SK-N-SH treated with all-trans-retinoic acid at 6 μM for 48 hours (cell line): ENCODE measurements around the gene C17orf113.

Source experiments
- ARNTL ChIP-seq: fragments of 450-650 bp; formaldehyde crosslinking; IDR thresholded peaks from 2 replicates; pipeline ENCODE4 v1.5.0; 2020; ENCODE audit warnings: low read depth, mild to moderate bottlenecking, moderate library complexity, borderline replicate concordance
- ISL1 ChIP-seq: fragments of 250-450 bp; sonication (Bioruptor Pico); IDR thresholded peaks from 2 replicates; pipeline ENCODE4 v2.1.2; 2022; ENCODE audit warnings: mild to moderate bottlenecking, moderate library complexity
- TF ChIP-seq, protein P1 (sequence below): fragments of 250-450 bp; sonication (Bioruptor Pico); IDR thresholded peaks from 2 replicates; pipeline ENCODE4 v1.8.0; 2021; ENCODE audit warnings: low read depth, mild to moderate bottlenecking, moderate library complexity, borderline replicate concordance
- TF ChIP-seq, protein P2 (sequence below): fragments of 250-450 bp; sonication (Bioruptor Pico); IDR thresholded peaks from 2 replicates; pipeline ENCODE4 v1.5.1; 2021; ENCODE audit warnings: mild to moderate bottlenecking, moderate library complexity
- TF ChIP-seq, protein P3 (sequence below): fragments of 250-450 bp; sonication (Bioruptor Pico); IDR thresholded peaks from 2 replicates; pipeline ENCODE4 v1.8.0; 2020; ENCODE audit warnings: mild to moderate bottlenecking, moderate library complexity, borderline replicate concordance

DNA sequence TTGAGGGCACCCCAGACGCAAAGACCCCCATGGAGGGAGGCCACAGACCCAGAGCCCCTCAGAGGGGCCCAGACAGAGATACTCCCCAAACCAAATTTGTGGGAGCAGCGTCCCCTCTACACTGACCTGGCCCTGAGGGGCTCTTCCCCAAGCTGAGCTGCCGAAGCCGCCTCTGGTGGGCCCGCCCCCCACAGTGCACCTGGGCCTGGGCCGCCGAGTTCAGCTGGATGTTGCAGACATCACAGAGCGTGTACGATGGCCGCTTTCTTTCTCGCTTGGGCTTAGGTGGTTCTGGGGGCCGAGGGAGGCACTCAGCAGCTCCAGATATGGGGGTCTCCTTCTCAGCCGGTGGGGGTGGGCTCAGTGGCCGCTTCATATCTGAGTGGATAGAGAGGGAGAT is 12.3 kb upstream of the C17orf113 start:
- TF ChIP-seq ISL1 (CRISPR knock-in tag), result no peak
- TF ChIP-seq, protein P1, sequence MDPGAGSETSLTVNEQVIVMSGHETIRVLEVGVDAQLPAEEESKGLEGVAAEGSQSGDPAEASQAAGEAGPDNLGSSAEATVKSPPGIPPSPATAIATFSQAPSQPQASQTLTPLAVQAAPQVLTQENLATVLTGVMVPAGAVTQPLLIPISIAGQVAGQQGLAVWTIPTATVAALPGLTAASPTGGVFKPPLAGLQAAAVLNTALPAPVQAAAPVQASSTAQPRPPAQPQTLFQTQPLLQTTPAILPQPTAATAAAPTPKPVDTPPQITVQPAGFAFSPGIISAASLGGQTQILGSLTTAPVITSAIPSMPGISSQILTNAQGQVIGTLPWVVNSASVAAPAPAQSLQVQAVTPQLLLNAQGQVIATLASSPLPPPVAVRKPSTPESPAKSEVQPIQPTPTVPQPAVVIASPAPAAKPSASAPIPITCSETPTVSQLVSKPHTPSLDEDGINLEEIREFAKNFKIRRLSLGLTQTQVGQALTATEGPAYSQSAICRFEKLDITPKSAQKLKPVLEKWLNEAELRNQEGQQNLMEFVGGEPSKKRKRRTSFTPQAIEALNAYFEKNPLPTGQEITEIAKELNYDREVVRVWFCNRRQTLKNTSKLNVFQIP, result no peak
- no peak for TF ChIP-seq ARNTL (CRISPR knock-in tag)
- TF ChIP-seq, protein P2, sequence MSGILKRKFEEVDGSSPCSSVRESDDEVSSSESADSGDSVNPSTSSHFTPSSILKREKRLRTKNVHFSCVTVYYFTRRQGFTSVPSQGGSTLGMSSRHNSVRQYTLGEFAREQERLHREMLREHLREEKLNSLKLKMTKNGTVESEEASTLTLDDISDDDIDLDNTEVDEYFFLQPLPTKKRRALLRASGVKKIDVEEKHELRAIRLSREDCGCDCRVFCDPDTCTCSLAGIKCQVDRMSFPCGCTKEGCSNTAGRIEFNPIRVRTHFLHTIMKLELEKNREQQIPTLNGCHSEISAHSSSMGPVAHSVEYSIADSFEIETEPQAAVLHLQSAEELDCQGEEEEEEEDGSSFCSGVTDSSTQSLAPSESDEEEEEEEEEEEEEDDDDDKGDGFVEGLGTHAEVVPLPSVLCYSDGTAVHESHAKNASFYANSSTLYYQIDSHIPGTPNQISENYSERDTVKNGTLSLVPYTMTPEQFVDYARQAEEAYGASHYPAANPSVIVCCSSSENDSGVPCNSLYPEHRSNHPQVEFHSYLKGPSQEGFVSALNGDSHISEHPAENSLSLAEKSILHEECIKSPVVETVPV (CRISPR knock-in tag), result no peak
- TF ChIP-seq, protein P3, sequence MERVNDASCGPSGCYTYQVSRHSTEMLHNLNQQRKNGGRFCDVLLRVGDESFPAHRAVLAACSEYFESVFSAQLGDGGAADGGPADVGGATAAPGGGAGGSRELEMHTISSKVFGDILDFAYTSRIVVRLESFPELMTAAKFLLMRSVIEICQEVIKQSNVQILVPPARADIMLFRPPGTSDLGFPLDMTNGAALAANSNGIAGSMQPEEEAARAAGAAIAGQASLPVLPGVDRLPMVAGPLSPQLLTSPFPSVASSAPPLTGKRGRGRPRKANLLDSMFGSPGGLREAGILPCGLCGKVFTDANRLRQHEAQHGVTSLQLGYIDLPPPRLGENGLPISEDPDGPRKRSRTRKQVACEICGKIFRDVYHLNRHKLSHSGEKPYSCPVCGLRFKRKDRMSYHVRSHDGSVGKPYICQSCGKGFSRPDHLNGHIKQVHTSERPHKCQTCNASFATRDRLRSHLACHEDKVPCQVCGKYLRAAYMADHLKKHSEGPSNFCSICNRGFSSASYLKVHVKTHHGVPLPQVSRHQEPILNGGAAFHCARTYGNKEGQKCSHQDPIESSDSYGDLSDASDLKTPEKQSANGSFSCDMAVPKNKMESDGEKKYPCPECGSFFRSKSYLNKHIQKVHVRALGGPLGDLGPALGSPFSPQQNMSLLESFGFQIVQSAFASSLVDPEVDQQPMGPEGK (CRISPR knock-in tag), result no peak
